Lower lobe of right lung (tissue), 2 donors: Measurements from ENCODE around the gene KIF5A. TPM values are rescaled to one million over a fixed set of nuclear protein-coding genes. Genes with fewer than 3 reads are reported as not detected.

Experiments
- ATAC-seq, 2 donors: fragments of 200-7000 bp; cut with Tn5 transposase; one replicate each; pipeline ENCODE4 v1.9.1; 2020 to 2022; ENCODE audit warnings: mild to moderate bottlenecking in 2 of 2, moderate library complexity in 2 of 2
- DNase-seq: peaks from one replicate; pipeline ENCODE4 v3.0.0-alpha.2; 2020
- H3K27ac ChIP-seq: fragments of 200-600 bp; one replicate; pipeline ENCODE4 v1.8.0; 2022
- H3K27me3 ChIP-seq: fragments of 200-600 bp; one replicate; pipeline ENCODE4 v1.8.0; 2022; ENCODE audit warnings: low read depth
- H3K36me3 ChIP-seq: fragments of 200-600 bp; one replicate; pipeline ENCODE4 v1.8.0; 2022; ENCODE audit warnings: mild to moderate bottlenecking
- H3K4me1 ChIP-seq: fragments of 200-600 bp; one replicate; pipeline ENCODE4 v1.8.0; 2022
- H3K4me3 ChIP-seq: fragments of 200-600 bp; one replicate; pipeline ENCODE4 v1.8.0; 2022; ENCODE audit warnings: mild to moderate bottlenecking
- H3K9me3 ChIP-seq: fragments of 200-600 bp; one replicate; pipeline ENCODE4 v1.8.0; 2022
- CTCF ChIP-seq: fragments of 200-600 bp; IDR thresholded peaks from one replicate; pipeline ENCODE4 v1.8.0; 2022; ENCODE audit warnings: antibody characterized with exemption, mild to moderate bottlenecking
- intact Hi-C: fragments of 100-400 bp; cut with DNase I; formaldehyde crosslinking; loops from one replicate; pipeline ENCODE4 v1.11.0; 2022
- total RNA-seq: library from RNA; stranded (reverse); fragmentation: NEBNext Ultra II Directional; extraction: Animal tissue kit (Norgen Biotek cat#: 25700); gene quantifications from one replicate; pipeline ENCODE4 v1.2.1, GENCODE V29; 2021
- donor health status: DM: no; HTN: yes; CAD: no; lungs with severe emphysema.

KIF5A gene
- total RNA-seq, 1 donor from 2014 or later = 0.09 TPM

- Histone ChIP-seq H3K9me3 (no peaks in the 10 kb centered on the region), H3K4me1 (peaks cover 23% of the 10 kb centered on the region), H3K36me3 (no peaks in the 10 kb centered on the region), H3K27me3 (peaks cover 78% of the 10 kb centered on the region), H3K4me3 (peak overlapping the region; percentile 52), H3K27ac (no peak overlapping the region)
- ATAC-seq (peak in 1 of 2 donors; percentile 3), DNase-seq (no peak)
- no peak for TF ChIP-seq CTCF
- intact Hi-C loops = no loop called here
Observed at GRCh38 chr12:57620245-57620935, 70.5 kb downstream of the KIF5A start.

DNA sequence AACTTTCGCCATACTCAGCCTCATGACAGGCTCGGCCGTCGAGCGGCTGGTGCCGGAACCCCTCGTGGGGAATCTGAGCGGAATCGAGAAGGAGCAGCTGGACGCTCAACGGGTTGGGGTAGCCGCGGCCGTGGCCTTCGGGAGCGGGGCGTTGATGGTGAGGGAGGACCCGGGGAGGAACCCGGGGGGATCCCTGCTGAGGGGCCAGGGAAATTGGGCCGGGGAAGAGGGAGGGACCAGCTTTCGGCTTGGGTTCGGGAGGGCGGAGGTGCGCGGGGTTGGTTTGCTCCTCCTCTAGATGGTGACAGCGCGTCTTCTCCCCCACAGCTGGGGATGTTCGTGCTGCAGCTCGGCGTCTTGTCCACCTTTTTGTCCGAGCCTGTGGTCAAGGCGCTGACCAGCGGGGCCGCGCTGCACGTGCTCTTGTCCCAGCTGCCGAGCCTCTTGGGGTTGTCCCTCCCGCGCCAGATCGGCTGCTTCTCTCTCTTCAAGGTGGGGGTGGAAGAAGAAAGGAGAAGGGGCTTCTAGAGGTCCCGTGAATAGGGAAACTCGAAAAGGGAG lies 71.2 kb downstream of the KIF5A start:
- intact Hi-C loops = no loop called here
- ATAC-seq = peak; percentile 3 to 17
- no peak for DNase-seq
- Histone ChIP-seq H3K4me3 (peak overlapping the region; percentile 52), H3K36me3 (no peaks in the 10 kb centered on the region), H3K27me3 (peaks cover 81% of the 10 kb centered on the region), H3K27ac (no peak overlapping the region), H3K4me1 (peaks cover 23% of the 10 kb centered on the region), H3K9me3 (no peaks in the 10 kb centered on the region)
- TF ChIP-seq CTCF = no peak

DNA sequence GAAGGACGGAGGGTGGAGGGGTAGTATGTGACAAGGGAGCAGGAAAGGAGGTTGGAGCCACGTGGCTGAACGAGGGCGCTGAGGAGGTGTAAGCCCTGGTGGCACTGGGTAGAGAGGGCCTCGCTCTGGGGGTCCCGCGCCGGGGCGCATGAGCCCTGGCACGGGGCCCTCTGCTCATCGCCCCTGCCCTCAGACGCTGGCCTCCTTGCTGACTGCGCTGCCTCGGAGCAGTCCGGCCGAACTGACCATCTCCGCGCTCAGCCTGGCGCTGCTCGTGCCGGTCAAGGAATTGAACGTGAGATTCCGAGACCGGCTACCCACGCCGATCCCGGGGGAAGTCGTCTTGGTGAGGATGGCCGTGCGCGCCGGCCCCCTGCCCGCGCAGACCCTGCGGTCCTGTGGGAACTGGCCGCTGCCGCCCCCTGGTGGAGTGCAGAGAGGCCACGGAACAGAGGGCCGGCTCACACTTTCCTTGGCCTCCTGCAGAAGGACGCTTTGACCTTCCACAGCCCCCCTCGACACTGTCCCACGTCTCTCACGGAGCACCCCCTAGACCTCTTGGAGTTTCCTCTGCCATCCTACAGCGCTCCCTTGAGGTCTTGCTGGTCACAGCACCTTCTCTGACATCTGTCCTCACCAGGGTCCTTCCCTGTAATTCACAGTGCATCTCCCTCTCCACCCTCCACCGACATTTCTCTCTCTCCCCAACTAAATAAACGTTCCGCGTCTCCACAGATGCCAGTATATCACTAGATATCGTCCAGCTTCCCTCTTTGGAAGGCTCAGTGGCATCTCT lies 71.9 kb downstream of the KIF5A start:
- Histone ChIP-seq H3K27me3 (peaks cover 88% of the 10 kb centered on the region), H3K4me3 (peak overlapping the region; percentile 52), H3K27ac (no peak overlapping the region), H3K4me1 (peaks cover 23% of the 10 kb centered on the region), H3K36me3 (no peaks in the 10 kb centered on the region), H3K9me3 (no peaks in the 10 kb centered on the region)
- intact Hi-C loops = no loop called here
- peak; percentile 96 for TF ChIP-seq CTCF
- ATAC-seq (peak; percentile 77 to 83), DNase-seq (peak; percentile 74)

- Histone ChIP-seq H3K4me1 (peaks cover 27% of the 10 kb centered on the region), H3K9me3 (no peaks in the 10 kb centered on the region), H3K27ac (no peak overlapping the region), H3K4me3 (no peak overlapping the region), H3K27me3 (peaks cover 97% of the 10 kb centered on the region), H3K36me3 (no peaks in the 10 kb centered on the region)
- TF ChIP-seq CTCF = no peak
- no peak for DNase-seq
- intact Hi-C loops = no loop called here
- ATAC-seq = no peak
Observed at GRCh38 chr12:57622293-57623245, 72.7 kb downstream of the KIF5A start.

- intact Hi-C loops = no loop called here
- Histone ChIP-seq H3K27ac (no peak overlapping the region), H3K9me3 (no peaks in the 10 kb centered on the region), H3K4me1 (peaks cover 35% of the 10 kb centered on the region), H3K36me3 (no peaks in the 10 kb centered on the region), H3K27me3 (peaks cover 100% of the 10 kb centered on the region), H3K4me3 (no peak overlapping the region)
- DNase-seq (no peak), ATAC-seq (no peak)
- TF ChIP-seq CTCF = no peak
Observed at GRCh38 chr12:57623385-57623784, 73.5 kb downstream of the KIF5A start.
